ENCODE data around the gene HYDIN.
A peak's percentile ranks its signal among the peaks of the same experiment; 100 is the strongest.
"Not testable (repeated sequence)": the region's sequence is repeated elsewhere in the genome, so short reads cannot be mapped to it uniquely, and the experiment has no call there.

The HYDIN gene

GRCh38 chr16:71083573-71083972 lies 146.9 kb downstream of the HYDIN start:
- DNase-seq: not testable (repeated sequence)

- DNase-seq: not testable (repeated sequence)
These were observed 149.7 kb downstream of the HYDIN start for GRCh38 chr16:71080777-71081176.

GRCh38 chr16:71080262-71080661 lies 150.3 kb downstream of the HYDIN start:
- DNase-seq: not testable (repeated sequence)

- not testable (repeated sequence) for DNase-seq
These were observed 159.9 kb downstream of the HYDIN start for GRCh38 chr16:71070651-71071050.

- DNase-seq: not testable (repeated sequence)
These were observed 160.7 kb downstream of the HYDIN start for GRCh38 chr16:71069842-71070241.

- DNase-seq: not testable (repeated sequence)
These were observed 176.5 kb downstream of the HYDIN start for GRCh38 chr16:71053897-71054609.

GRCh38 chr16:71050307-71050706 lies 180.2 kb downstream of the HYDIN start:
- DNase-seq: not testable (repeated sequence)

- DNase-seq: not testable (repeated sequence)
These were observed 191.0 kb downstream of the HYDIN start for GRCh38 chr16:71039368-71040111.

GRCh38 chr16:71038421-71038820 lies 192.1 kb downstream of the HYDIN start:
- not testable (repeated sequence) for DNase-seq

- DNase-seq: not testable (repeated sequence)
These were observed 192.5 kb downstream of the HYDIN start for GRCh38 chr16:71037987-71038386.

- not testable (repeated sequence) for DNase-seq
These were observed 202.3 kb downstream of the HYDIN start for GRCh38 chr16:71028032-71028727.

- DNase-seq: not testable (repeated sequence)
These were observed 203.0 kb downstream of the HYDIN start for GRCh38 chr16:71027511-71027910.

- DNase-seq: not testable (repeated sequence)
These were observed 206.6 kb downstream of the HYDIN start for GRCh38 chr16:71023851-71024439.

GRCh38 chr16:71021961-71022537 lies 208.5 kb downstream of the HYDIN start:
- not testable (repeated sequence) for DNase-seq

GRCh38 chr16:71019067-71019682 lies 211.3 kb downstream of the HYDIN start:
- not testable (repeated sequence) for DNase-seq

GRCh38 chr16:71015419-71015818 lies 215.1 kb downstream of the HYDIN start:
- DNase-seq: not testable (repeated sequence)

- peak; percentile 9 for DNase-seq
These were observed 220.9 kb downstream of the HYDIN start for GRCh38 chr16:71009440-71010223.

- DNase-seq: not testable (repeated sequence)
These were observed 224.0 kb downstream of the HYDIN start for GRCh38 chr16:71006516-71006915.

GRCh38 chr16:70999735-71000134 lies 230.8 kb downstream of the HYDIN start:
- DNase-seq: not testable (repeated sequence)

- DNase-seq: not testable (repeated sequence)
These were observed 234.7 kb downstream of the HYDIN start for GRCh38 chr16:70995799-70996198.

- not testable (repeated sequence) for DNase-seq
These were observed 238.0 kb downstream of the HYDIN start for GRCh38 chr16:70992511-70992910.
